Measurements from ENCODE around the gene PKN2.
"Not testable (repeated sequence)": the region's sequence is repeated elsewhere in the genome, so short reads cannot be mapped to it uniquely, and the experiment has no call there.

Gene PKN2

GRCh38 chr1:88773540-88774150 lies 89.6 kb downstream of the PKN2 start:
- DNase-seq (ENCODE audit: low read depth, low spot score): no peak
- H3K4me3 ChIP-seq (ENCODE audit: low read length): no peak overlapping the region

- no peak for DNase-seq (ENCODE audit: low read depth, low spot score)
- no peak overlapping the region for H3K4me3 ChIP-seq (ENCODE audit: low read length)
Observed at GRCh38 chr1:88774151-88774556, 90.1 kb downstream of the PKN2 start.

- DNase-seq (ENCODE audit: low read depth, low spot score): no peak
Observed at GRCh38 chr1:88777604-88778149, 93.6 kb downstream of the PKN2 start.

GRCh38 chr1:88779880-88780279 lies 95.8 kb downstream of the PKN2 start:
- H3K4me3 ChIP-seq (ENCODE audit: low read length): no peak overlapping the region
- DNase-seq (ENCODE audit: low read depth, low spot score): no peak

More at GRCh38 chr1:88777604-88778149, 93.6 kb downstream of the PKN2 start:
- H3K4me3 ChIP-seq (ENCODE audit: low read length): no peak overlapping the region

GRCh38 chr1:88780485-88780884 lies 96.4 kb downstream of the PKN2 start:
- no peak for DNase-seq (ENCODE audit: low read depth, low spot score)
- no peak overlapping the region for H3K4me3 ChIP-seq (ENCODE audit: low read length)

GRCh38 chr1:88783145-88783544 lies 99.1 kb downstream of the PKN2 start:
- no peak for DNase-seq (ENCODE audit: low read depth, low spot score)
- H3K4me3 ChIP-seq (ENCODE audit: low read length): no peak overlapping the region

GRCh38 chr1:88784551-88784950 lies 100.5 kb downstream of the PKN2 start:
- DNase-seq (ENCODE audit: low read depth, low spot score): no peak
- H3K4me3 ChIP-seq (ENCODE audit: low read length): no peak overlapping the region

GRCh38 chr1:88787023-88787903 lies 103.2 kb downstream of the PKN2 start:
- H3K4me3 ChIP-seq (ENCODE audit: low read length): no peak overlapping the region
- no peak for DNase-seq (ENCODE audit: low read depth, low spot score)

- no peak for DNase-seq (ENCODE audit: low read depth, low spot score)
- H3K4me3 ChIP-seq (ENCODE audit: low read length): no peak overlapping the region
Observed at GRCh38 chr1:88791192-88791591, 107.1 kb downstream of the PKN2 start.

- H3K4me3 ChIP-seq (ENCODE audit: low read length): no peak overlapping the region
- no peak for DNase-seq (ENCODE audit: low read depth, low spot score)
Observed at GRCh38 chr1:88799491-88799890, 115.4 kb downstream of the PKN2 start.

GRCh38 chr1:88800382-88801051 lies 116.4 kb downstream of the PKN2 start:
- H3K4me3 ChIP-seq (ENCODE audit: low read length): no peak overlapping the region
- peak; percentile 42 for DNase-seq (ENCODE audit: low read depth, low spot score)

GRCh38 chr1:88801575-88802208 lies 117.6 kb downstream of the PKN2 start:
- H3K4me3 ChIP-seq (ENCODE audit: low read length): no peak overlapping the region
- no peak for DNase-seq (ENCODE audit: low read depth, low spot score)

GRCh38 chr1:88802404-88802803 lies 118.3 kb downstream of the PKN2 start:
- no peak for DNase-seq (ENCODE audit: low read depth, low spot score)
- no peak overlapping the region for H3K4me3 ChIP-seq (ENCODE audit: low read length)

- no peak overlapping the region for H3K4me3 ChIP-seq (ENCODE audit: low read length)
- DNase-seq (ENCODE audit: low read depth, low spot score): no peak
Observed at GRCh38 chr1:88802950-88803349, 118.9 kb downstream of the PKN2 start.

GRCh38 chr1:88803444-88803843 lies 119.4 kb downstream of the PKN2 start:
- no peak for DNase-seq (ENCODE audit: low read depth, low spot score)

GRCh38 chr1:88812366-88812765 lies 128.3 kb downstream of the PKN2 start:
- no peak for DNase-seq (ENCODE audit: low read depth, low spot score)
- no peak overlapping the region for H3K4me3 ChIP-seq (ENCODE audit: low read length)

More at GRCh38 chr1:88803444-88803843, 119.4 kb downstream of the PKN2 start:
- no peak overlapping the region for H3K4me3 ChIP-seq (ENCODE audit: low read length)

- no peak overlapping the region for H3K4me3 ChIP-seq (ENCODE audit: low read length)
- no peak for DNase-seq (ENCODE audit: low read depth, low spot score)
Observed at GRCh38 chr1:88813471-88813870, 129.4 kb downstream of the PKN2 start.

GRCh38 chr1:88819642-88820041 lies 135.6 kb downstream of the PKN2 start:
- not testable (repeated sequence) for H3K4me3 ChIP-seq (ENCODE audit: low read length); DNase-seq (ENCODE audit: low read depth, low spot score)

- H3K4me3 ChIP-seq (ENCODE audit: low read length): no peak overlapping the region
- DNase-seq (ENCODE audit: low read depth, low spot score): no peak
Observed at GRCh38 chr1:88825721-88826120, 141.6 kb downstream of the PKN2 start.

Data from Jurkat, Clone E6-1 (cell line).